CD4-positive, CD25-positive, alpha-beta regulatory T cell (primary cell): ENCODE data around the gene LYZL2. TPM values are rescaled to one million over a fixed set of nuclear protein-coding genes. Genes with fewer than 3 reads are reported as not detected.
A peak's percentile ranks its signal among the peaks of the same experiment; 100 is the strongest.
"Not testable (repeated sequence)": the region's sequence is repeated elsewhere in the genome, so short reads cannot be mapped to it uniquely, and the experiment has no call there.

ENCODE experiments used
- ATAC-seq, 2 donors: fragments of 150-1000 bp; cut with Tn5 transposase; one replicate each; pipeline ENCODE4 v1.10.0; 2021; ENCODE audit warnings: low read depth in 2 of 2, moderate number of reproducible peaks in 2 of 2, moderate library complexity in 1 of 2
- DNase-seq, 3 donors: peaks; one replicate each; pipeline versions ENCODE4 v3.0.0 to v3.0.0-alpha.2; 2012 to 2022; ENCODE audit warnings: mixed read lengths in 1 of 3
- H3K27ac ChIP-seq: one replicate; pipeline ENCODE4 v1.7.0; 2013; ENCODE audit warnings: mild to moderate bottlenecking, low read length; ENCODE audit not compliant: insufficient read depth, poor library complexity, severe bottlenecking
- H3K27me3 ChIP-seq: one replicate; pipeline ENCODE4 v1.7.0; 2013; ENCODE audit warnings: low read length; ENCODE audit not compliant: control insufficient read depth, insufficient read depth
- H3K36me3 ChIP-seq: one replicate; pipeline ENCODE4 v1.7.0; 2013; ENCODE audit warnings: mild to moderate bottlenecking, low read length, moderate library complexity; ENCODE audit not compliant: control insufficient read depth, insufficient read depth
- H3K4me1 ChIP-seq: 2 replicates; pipeline ENCODE4 v1.7.0; 2013; ENCODE audit warnings: mild to moderate bottlenecking, low read length; ENCODE audit not compliant: insufficient read depth, control insufficient read depth, poor library complexity, severe bottlenecking
- H3K4me3 ChIP-seq: one replicate; pipeline ENCODE4 v1.7.0; 2013; ENCODE audit warnings: low read depth, mild to moderate bottlenecking, low read length, moderate library complexity
- H3K9me3 ChIP-seq, 2 experiments: 1 replicate in 1 of 2; 2 replicates in 1 of 2; pipeline ENCODE4 v1.7.0; 2013; ENCODE audit warnings: low read length in 2 of 2, mild to moderate bottlenecking in 1 of 2, moderate library complexity in 1 of 2; ENCODE audit not compliant: control insufficient read depth in 2 of 2
- H3K27ac Mint-ChIP-seq, 3 donors: one replicate each; pipeline ENCODE4 v1.8.0; 2020 to 2022; ENCODE audit warnings: mild to moderate bottlenecking in 3 of 3, mixed read lengths in 3 of 3, moderate library complexity in 2 of 3
- H3K27me3 Mint-ChIP-seq: one replicate; pipeline ENCODE4 v1.8.0; 2022; ENCODE audit warnings: mild to moderate bottlenecking, mixed read lengths
- H3K36me3 Mint-ChIP-seq: one replicate; pipeline ENCODE4 v1.8.0; 2020; ENCODE audit warnings: mixed read lengths
- H3K4me1 Mint-ChIP-seq, 4 donors: one replicate each; pipeline ENCODE4 v1.8.0; 2020 to 2022; ENCODE audit warnings: mixed read lengths in 4 of 4, mild to moderate bottlenecking in 1 of 4
- H3K4me3 Mint-ChIP-seq, 4 donors: one replicate each; pipeline ENCODE4 v1.8.0; 2020 to 2022; ENCODE audit warnings: mild to moderate bottlenecking in 4 of 4, mixed read lengths in 4 of 4, moderate library complexity in 3 of 4
- H3K9me3 Mint-ChIP-seq, 7 donors: one replicate each; pipeline ENCODE4 v1.8.0; 2020 to 2022; ENCODE audit warnings: mixed read lengths in 7 of 7, mild to moderate bottlenecking in 3 of 7, moderate library complexity in 2 of 7
- polyA plus RNA-seq, 4 donors: library from polyadenylated mRNA; unstranded; fragments of 300-500 nt; fragmentation: Illumina TruSeq; gene quantifications; one replicate each; pipeline ENCODE4 v1.2.3, GENCODE V29; 2021
- total RNA-seq: library from RNA; stranded (reverse); gene quantifications from one replicate; pipeline ENCODE4 v1.2.3, GENCODE V29; 2022

LYZL2 gene
- total and polyA plus RNA-seq, 5 donors from 2014 or later: not detected

DNA sequence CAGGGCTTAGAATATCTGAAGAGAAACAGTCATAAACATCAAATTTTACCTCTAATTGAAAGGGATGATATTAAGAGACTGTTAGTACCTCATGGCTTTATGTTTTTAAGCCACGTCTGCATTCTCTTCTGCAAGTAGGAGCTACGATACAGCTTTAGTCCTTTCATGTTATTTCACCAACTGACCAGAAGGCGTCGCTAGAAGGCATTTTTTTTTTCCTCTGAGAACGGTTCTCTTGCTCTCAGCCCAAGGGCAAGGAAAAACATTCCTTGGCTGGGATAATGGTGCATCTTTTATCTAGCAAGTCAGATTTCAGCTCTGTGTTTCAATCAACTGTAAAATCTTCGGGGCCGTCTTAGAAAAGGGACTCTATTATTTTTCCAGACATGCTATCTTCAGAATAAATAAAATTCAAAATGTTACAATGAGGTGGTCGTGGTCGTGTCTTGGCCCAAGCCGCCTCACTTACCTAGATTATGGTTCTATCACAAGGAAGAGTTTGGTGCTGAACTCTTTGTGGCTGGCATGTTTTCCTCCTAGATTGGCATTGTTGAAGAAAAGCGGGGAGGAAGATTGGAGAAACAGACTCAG, 41.6 kb upstream of the LYZL2 start:
- ATAC-seq (peak; percentile 67 to 73), DNase-seq (peak; percentile 5 to 75 (median 45))
- Mint-ChIP-seq H3K27me3 (peaks cover 47% of the 10 kb centered on the region), H3K4me3 (peak overlapping the region in 3 of 4 donors; percentile 29 to 57 (median 53)), H3K9me3 (peaks cover 0 to 3% (median 0%) of the 10 kb centered on the region in 7 donors), H3K4me1 (peaks cover 0 to 9% (median 6%) of the 10 kb centered on the region in 4 donors), H3K36me3 (no peaks in the 10 kb centered on the region), H3K27ac (no peak overlapping the region)
- peak overlapping the region; percentile 85 for H3K4me3 ChIP-seq
- H3K9me3 ChIP-seq: no peaks in the 10 kb centered on the region
- H3K36me3 ChIP-seq: no peaks in the 10 kb centered on the region
- H3K27me3 ChIP-seq: peaks cover 3% of the 10 kb centered on the region
- H3K4me1 ChIP-seq: no peaks in the 10 kb centered on the region
- H3K27ac ChIP-seq: no peak overlapping the region

DNA sequence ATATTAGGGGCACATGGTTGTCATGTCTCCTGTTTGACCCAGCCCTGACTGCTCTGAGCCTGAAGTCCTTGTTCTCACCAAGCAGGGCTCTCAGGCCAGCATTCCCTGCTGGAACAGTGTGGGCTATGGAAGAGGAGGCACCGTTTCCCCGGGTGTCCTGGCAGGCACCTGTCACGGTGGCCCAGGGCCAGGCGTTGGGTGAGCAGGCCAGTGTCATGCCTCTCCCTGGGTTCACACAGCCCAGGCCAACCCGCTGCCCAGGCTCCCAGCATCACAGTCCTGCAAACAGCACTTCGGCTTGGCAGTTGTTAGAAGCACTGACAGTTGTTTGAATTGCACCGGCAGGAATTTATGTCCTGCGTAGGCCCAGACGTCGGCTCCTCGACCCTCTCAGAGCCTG, 38.4 kb upstream of the LYZL2 start:
- H3K4me3 Mint-ChIP-seq, H3K4me3 ChIP-seq, H3K27ac Mint-ChIP-seq, H3K9me3 ChIP-seq, H3K36me3 Mint-ChIP-seq, H3K9me3 Mint-ChIP-seq, ATAC-seq, H3K4me1 ChIP-seq, DNase-seq, H3K4me1 Mint-ChIP-seq, H3K27ac ChIP-seq, H3K36me3 ChIP-seq, H3K27me3 ChIP-seq: not testable (repeated sequence)
- peaks cover 52% of the 10 kb centered on the region for H3K27me3 Mint-ChIP-seq

DNA sequence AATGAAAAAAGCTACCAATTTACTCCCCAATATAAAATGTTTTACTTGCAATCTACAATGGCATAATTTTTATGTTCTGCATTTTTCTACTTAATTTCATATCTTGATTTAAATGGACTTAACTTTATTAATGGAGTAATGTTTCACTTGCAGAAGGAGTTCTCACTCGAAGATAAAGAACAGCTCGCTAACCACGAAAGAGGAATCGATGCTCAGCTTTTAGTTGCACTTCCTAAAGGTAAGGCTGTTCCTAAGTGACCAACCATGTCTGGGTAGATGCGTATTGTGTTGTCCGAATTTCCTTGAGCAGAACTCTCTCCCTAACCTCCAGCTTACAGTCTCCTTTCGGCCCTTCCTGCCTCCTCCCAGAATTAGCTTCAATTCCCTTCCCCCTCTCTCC, 33.9 kb upstream of the LYZL2 start:
- not testable (repeated sequence) for H3K36me3 ChIP-seq, H3K27ac Mint-ChIP-seq, H3K9me3 Mint-ChIP-seq, H3K27ac ChIP-seq, H3K36me3 Mint-ChIP-seq, DNase-seq, H3K4me3 Mint-ChIP-seq, H3K4me3 ChIP-seq, H3K9me3 ChIP-seq, H3K4me1 ChIP-seq, H3K27me3 ChIP-seq, ATAC-seq, H3K4me1 Mint-ChIP-seq
- H3K27me3 Mint-ChIP-seq: peaks cover 35% of the 10 kb centered on the region

DNA sequence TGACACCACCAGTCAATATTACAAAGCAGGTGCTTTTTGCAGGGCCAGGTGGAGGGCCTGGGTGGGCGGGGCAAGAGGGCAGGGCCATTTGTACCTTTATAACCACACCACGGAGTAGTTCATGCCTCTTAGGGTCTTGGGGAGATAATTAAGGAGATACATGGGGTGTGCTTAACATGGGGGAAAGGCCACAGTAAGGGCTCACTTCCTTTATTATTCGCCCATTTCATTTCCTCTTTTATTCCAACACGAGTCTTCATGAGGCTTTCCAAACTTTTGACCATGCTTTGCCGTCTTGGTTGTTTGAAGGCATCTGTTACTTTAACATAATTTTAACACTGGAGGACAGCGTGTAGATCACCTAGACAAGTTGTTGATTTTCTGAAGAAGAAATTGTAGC, 33.3 kb upstream of the LYZL2 start:
- Histone ChIP-seq H3K27ac (no peak overlapping the region), H3K9me3 (no peaks in the 10 kb centered on the region), H3K4me1 (no peaks in the 10 kb centered on the region), H3K36me3 (no peaks in the 10 kb centered on the region), H3K4me3 (no peak overlapping the region), H3K27me3 (peaks cover 1% of the 10 kb centered on the region)
- H3K27ac Mint-ChIP-seq: no peak overlapping the region
- H3K4me3 Mint-ChIP-seq: no peak overlapping the region
- H3K36me3 Mint-ChIP-seq: no peaks in the 10 kb centered on the region
- H3K9me3 Mint-ChIP-seq: peaks cover 0 to 2% (median 0%) of the 10 kb centered on the region in 7 donors
- DNase-seq (no peak), ATAC-seq (no peak)
- H3K27me3 Mint-ChIP-seq: peaks cover 35% of the 10 kb centered on the region
- H3K4me1 Mint-ChIP-seq: no peaks in the 10 kb centered on the region

DNA sequence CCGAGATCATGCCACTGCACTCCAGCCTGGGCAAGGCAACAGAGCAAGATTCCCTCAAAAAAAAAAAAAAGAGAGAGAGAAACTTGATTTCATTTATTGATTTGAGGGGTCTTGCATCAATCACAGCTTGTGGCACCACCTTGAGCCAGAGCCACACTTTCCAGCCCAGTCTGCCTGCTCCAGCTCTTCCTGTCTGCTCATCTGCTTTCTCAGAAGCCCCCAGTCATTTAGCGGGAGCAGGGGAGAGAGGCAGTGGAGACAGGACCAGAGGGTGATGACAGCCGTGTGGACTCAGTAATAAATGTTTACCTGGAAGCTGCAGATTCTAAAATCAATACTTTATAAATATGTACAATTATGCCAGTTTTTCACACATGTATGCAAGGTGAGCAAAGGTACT, 30.8 kb upstream of the LYZL2 start:
- H3K27me3 Mint-ChIP-seq: peaks cover 43% of the 10 kb centered on the region
- H3K9me3 ChIP-seq, H3K27ac ChIP-seq, H3K4me1 ChIP-seq, ATAC-seq, H3K27ac Mint-ChIP-seq, H3K36me3 Mint-ChIP-seq, H3K4me1 Mint-ChIP-seq, H3K4me3 ChIP-seq, H3K36me3 ChIP-seq, DNase-seq, H3K9me3 Mint-ChIP-seq, H3K4me3 Mint-ChIP-seq: not testable (repeated sequence)
- H3K27me3 ChIP-seq: peaks cover 10% of the 10 kb centered on the region

DNA sequence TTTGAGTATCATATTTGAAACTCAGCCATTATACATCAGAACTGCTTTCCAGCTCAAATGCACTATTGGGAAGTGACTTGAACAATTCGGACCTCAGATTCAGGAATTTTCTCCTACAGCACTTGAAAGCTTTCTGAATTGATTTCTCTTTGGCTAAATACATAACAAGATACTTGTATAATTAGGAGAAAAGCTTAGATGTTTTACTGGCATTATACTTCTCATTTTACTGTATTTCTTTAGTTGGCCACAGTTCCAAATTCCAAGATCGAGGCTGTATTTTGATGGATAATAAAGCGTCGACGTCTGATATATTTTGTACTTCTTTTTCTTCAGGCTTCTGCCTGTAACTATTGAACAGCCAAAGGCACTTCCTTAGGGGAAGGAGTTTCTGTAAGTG, 26.7 kb upstream of the LYZL2 start:
- H3K4me3 ChIP-seq: no peak overlapping the region
- Mint-ChIP-seq H3K27ac (no peak overlapping the region), H3K27me3 (peaks cover 42% of the 10 kb centered on the region), H3K9me3 (peaks cover 0 to 2% (median 0%) of the 10 kb centered on the region in 7 donors), H3K36me3 (no peaks in the 10 kb centered on the region), H3K4me3 (no peak overlapping the region), H3K4me1 (no peaks in the 10 kb centered on the region)
- no peaks in the 10 kb centered on the region for H3K36me3 ChIP-seq
- H3K4me1 ChIP-seq: no peaks in the 10 kb centered on the region
- peaks cover 10% of the 10 kb centered on the region for H3K27me3 ChIP-seq
- DNase-seq (no peak), ATAC-seq (no peak)
- H3K27ac ChIP-seq: no peak overlapping the region
- no peaks in the 10 kb centered on the region for H3K9me3 ChIP-seq

DNA sequence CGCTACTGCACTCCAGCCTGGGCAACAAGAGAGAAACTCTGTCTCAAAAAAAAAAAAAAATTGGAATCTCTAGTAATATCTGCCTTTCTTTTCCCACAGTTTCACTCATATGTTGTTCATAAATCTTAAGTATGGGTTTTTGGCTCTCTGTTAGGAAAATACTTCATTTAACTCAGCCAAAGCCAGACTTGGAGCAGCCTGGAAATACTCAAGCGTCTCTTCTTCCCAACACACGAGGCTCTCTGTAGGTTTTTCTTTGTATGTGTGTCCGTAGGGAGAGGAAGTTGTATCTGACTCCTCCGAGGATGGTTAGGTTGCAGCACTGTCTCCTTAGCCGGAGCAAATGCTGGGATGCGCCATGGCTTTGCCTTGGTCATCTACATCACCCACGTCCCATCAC, 25.4 kb upstream of the LYZL2 start:
- H3K4me1 Mint-ChIP-seq, H3K9me3 Mint-ChIP-seq, H3K36me3 Mint-ChIP-seq, H3K4me3 ChIP-seq, DNase-seq, H3K36me3 ChIP-seq, ATAC-seq, H3K27ac ChIP-seq, H3K4me1 ChIP-seq, H3K9me3 ChIP-seq, H3K27ac Mint-ChIP-seq, H3K4me3 Mint-ChIP-seq: not testable (repeated sequence)
- H3K27me3 ChIP-seq: peaks cover 10% of the 10 kb centered on the region
- H3K27me3 Mint-ChIP-seq: peaks cover 49% of the 10 kb centered on the region

DNA sequence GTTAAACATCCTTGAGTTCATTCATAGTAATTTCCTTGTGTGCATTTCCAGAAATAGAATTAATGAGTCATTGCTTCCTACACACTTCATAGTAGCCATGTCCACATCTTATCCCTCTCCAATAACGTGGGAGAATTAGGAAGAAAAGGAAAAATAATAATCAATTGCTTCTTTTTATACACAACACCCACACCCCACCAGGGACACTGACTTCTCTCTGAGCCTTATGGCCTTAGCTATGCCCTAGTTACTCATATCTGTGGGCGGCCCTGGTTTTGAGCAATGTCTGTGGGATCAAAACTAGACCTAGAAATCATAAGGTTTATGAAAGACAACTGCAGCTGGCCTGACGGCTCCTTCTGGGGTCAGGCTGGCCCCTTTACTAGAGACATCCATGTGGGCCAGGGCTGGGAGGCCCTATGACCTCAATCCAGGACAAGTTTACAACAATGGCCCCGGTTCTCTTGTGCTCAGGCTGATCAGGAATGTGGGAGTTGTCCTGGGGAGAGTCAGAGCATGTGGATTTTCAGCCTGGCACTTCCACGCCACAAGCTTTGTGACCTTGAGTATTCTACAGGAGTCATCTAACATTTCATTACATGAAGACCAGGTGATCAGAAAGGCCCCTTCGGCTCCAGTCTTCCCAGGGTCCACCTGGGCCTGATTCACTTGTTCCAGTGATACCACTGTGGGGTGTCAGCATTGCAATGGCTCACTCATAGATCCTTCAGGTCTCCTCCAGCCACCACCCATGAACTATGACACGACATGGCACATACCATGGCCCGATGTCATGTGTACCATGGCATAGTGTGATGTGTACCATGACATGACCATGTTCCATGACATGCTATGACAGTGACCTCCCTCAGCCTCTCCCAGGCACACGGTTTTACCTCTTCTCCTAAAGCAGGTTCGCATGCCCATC, 22.2 kb upstream of the LYZL2 start:
- H3K4me1 Mint-ChIP-seq, H3K4me3 ChIP-seq, H3K27ac ChIP-seq, H3K27me3 ChIP-seq, H3K9me3 Mint-ChIP-seq, H3K9me3 ChIP-seq, H3K36me3 ChIP-seq, DNase-seq, H3K27ac Mint-ChIP-seq, H3K36me3 Mint-ChIP-seq, ATAC-seq, H3K4me1 ChIP-seq, H3K4me3 Mint-ChIP-seq: not testable (repeated sequence)
- peaks cover 60% of the 10 kb centered on the region for H3K27me3 Mint-ChIP-seq
